Transverse colon (tissue), 4 donors: ENCODE results near the gene OAT. TPM values are rescaled to one million over a fixed set of nuclear protein-coding genes. Genes with fewer than 3 reads are reported as not detected.
A peak's percentile ranks its signal among the peaks of the same experiment; 100 is the strongest.

Experiments
- DNase-seq: peaks from one replicate; pipeline ENCODE4 v3.0.0-alpha.2; 2019
- H3K27ac ChIP-seq, 4 donors: fragments of 200-600 bp; sonication (generic); 2 replicates each; pipeline ENCODE4 v1.5.1; 2016 to 2018; ENCODE audit warnings: inconsistent platforms in 4 of 4
- H3K27me3 ChIP-seq: fragments of 200-600 bp; sonication (generic); 2 replicates; pipeline ENCODE4 v1.5.1; 2017; ENCODE audit warnings: inconsistent platforms
- H3K36me3 ChIP-seq, 4 donors: fragments of 200-600 bp; sonication (generic); 2 replicates each; pipeline ENCODE4 v1.5.1; 2017 to 2019; ENCODE audit warnings: inconsistent platforms in 4 of 4
- H3K4me1 ChIP-seq, 4 donors: fragments of 200-600 bp; sonication (generic); 2 replicates each; pipeline ENCODE4 v1.5.1; 2017 to 2020; ENCODE audit warnings: inconsistent platforms in 4 of 4
- H3K4me3 ChIP-seq, 4 donors: fragments of 200-600 bp; sonication (generic); 1 replicate in 1 of 4; 2 replicates in 3 of 4; pipeline versions ENCODE4 v1.5.1 to v1.6.1; 2017 to 2019; ENCODE audit warnings: inconsistent platforms in 4 of 4
- H3K9me3 ChIP-seq, 2 donors: fragments of 200-600 bp; sonication (generic); 2 replicates each; pipeline ENCODE4 v1.5.1; 2017 to 2019; ENCODE audit warnings: inconsistent platforms in 2 of 2
- EP300 ChIP-seq: sonication (generic); formaldehyde crosslinking; IDR thresholded peaks from one replicate; pipeline ENCODE4 v1.6.1; 2017; ENCODE audit warnings: antibody characterized with exemption, low read depth
- POLR2A ChIP-seq: fragments of 450-650 bp; IDR thresholded peaks from one replicate; pipeline ENCODE4 v1.6.1; 2016; ENCODE audit warnings: antibody characterized with exemption, mild to moderate bottlenecking, moderate library complexity
- POLR2AphosphoS5 ChIP-seq, 3 donors: sonication (generic); formaldehyde crosslinking; IDR thresholded peaks; one replicate each; pipeline ENCODE4 v1.6.1; 2016; ENCODE audit warnings: antibody characterized with exemption in 3 of 3
- WGBS, 2 donors: methylation state at CpG; one replicate each; pipeline ENCODE4 v1.1.5; 2018; ENCODE audit warnings: low coverage in 1 of 2; 5-methylcytosine and 5-hydroxymethylcytosine counted together
- in situ Hi-C, 4 donors: fragments of 200-750 bp; cut with MboI; loops; one replicate each; pipeline versions ENCODE4 v1.15.0 to v1.15.1; 2017; ENCODE audit warnings: low sequenced_read_pairs in 3 of 4, low pct_ligation_motif_present in 1 of 4, low pct_unique_long_range_greater_than_20kb in 1 of 4
- intact Hi-C: fragments of 100-400 bp; cut with DNase I; formaldehyde crosslinking; loops from one replicate; pipeline ENCODE4 v1.15.1; 2023; ENCODE audit warnings: low total_unique reads
- total RNA-seq, 4 donors: library from RNA; depleted of rRNA; stranded (reverse); fragments of >200 nt; gene quantifications; one replicate each; pipeline ENCODE4 v1.1.0, GENCODE V29; 2016
- TF ChIP-seq, protein P1 (sequence below), 5 experiments: fragments of 200-600 bp in 3 of 5; fragments of 450-650 bp in 2 of 5; sonication (generic) in 3 of 5; IDR thresholded peaks; 1 replicate in 2 of 5; 2 replicates in 3 of 5; pipeline ENCODE4 v1.5.1; 2016 to 2017; ENCODE audit warnings: antibody characterized with exemption in 5 of 5, inconsistent platforms in 3 of 5, mild to moderate bottlenecking in 2 of 5, moderate library complexity in 1 of 5

The OAT gene
- total RNA-seq, 4 donors from 2014 or later, result 22.1 to 89.3 (median 60.9) TPM

DNA sequence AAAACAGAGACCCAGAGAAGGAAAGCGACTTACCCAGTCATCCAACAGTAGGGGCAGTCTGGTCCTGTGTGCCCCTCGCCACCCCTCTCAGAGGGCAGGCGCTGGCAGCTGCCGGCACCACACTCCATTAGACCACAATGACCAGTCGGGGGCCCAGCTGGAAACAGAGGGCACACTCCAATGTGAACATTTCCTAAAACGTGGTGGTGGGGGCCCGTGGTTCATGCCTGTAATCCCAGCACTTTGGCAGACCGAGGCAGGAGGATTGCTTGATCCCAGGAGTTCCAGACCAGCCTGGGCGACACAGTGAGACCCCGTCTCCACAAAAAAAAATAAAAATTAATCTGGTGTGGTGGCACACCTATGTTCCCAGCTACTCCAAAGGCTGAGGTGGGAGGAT, 912 bp upstream of the OAT start:
- intact Hi-C loops (no loop called here), in situ Hi-C loops (no loop called here)
- 93 to 100% methylated on average over 1 to 10 of the region's 10 CpGs for WGBS, 2 donors
- Histone ChIP-seq H3K9me3 (no peaks in the 10 kb centered on the region), H3K4me3 (no peak overlapping the region), H3K27me3 (peaks cover 8% of the 10 kb centered on the region), H3K4me1 (peaks cover 0 to 40% (median 26%) of the 10 kb centered on the region in 4 donors), H3K36me3 (no peaks in the 10 kb centered on the region), H3K27ac (no peak overlapping the region)
- DNase-seq, result no peak
- TF ChIP-seq, protein P1, sequence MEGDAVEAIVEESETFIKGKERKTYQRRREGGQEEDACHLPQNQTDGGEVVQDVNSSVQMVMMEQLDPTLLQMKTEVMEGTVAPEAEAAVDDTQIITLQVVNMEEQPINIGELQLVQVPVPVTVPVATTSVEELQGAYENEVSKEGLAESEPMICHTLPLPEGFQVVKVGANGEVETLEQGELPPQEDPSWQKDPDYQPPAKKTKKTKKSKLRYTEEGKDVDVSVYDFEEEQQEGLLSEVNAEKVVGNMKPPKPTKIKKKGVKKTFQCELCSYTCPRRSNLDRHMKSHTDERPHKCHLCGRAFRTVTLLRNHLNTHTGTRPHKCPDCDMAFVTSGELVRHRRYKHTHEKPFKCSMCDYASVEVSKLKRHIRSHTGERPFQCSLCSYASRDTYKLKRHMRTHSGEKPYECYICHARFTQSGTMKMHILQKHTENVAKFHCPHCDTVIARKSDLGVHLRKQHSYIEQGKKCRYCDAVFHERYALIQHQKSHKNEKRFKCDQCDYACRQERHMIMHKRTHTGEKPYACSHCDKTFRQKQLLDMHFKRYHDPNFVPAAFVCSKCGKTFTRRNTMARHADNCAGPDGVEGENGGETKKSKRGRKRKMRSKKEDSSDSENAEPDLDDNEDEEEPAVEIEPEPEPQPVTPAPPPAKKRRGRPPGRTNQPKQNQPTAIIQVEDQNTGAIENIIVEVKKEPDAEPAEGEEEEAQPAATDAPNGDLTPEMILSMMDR (IDR thresholded peaks at IDR 0.05), result no peak
- no peak for TF ChIP-seq POLR2A
- no peak for TF ChIP-seq POLR2AphosphoS5 (IDR thresholded peaks at IDR 0.05)
- TF ChIP-seq EP300, result no peak

DNA sequence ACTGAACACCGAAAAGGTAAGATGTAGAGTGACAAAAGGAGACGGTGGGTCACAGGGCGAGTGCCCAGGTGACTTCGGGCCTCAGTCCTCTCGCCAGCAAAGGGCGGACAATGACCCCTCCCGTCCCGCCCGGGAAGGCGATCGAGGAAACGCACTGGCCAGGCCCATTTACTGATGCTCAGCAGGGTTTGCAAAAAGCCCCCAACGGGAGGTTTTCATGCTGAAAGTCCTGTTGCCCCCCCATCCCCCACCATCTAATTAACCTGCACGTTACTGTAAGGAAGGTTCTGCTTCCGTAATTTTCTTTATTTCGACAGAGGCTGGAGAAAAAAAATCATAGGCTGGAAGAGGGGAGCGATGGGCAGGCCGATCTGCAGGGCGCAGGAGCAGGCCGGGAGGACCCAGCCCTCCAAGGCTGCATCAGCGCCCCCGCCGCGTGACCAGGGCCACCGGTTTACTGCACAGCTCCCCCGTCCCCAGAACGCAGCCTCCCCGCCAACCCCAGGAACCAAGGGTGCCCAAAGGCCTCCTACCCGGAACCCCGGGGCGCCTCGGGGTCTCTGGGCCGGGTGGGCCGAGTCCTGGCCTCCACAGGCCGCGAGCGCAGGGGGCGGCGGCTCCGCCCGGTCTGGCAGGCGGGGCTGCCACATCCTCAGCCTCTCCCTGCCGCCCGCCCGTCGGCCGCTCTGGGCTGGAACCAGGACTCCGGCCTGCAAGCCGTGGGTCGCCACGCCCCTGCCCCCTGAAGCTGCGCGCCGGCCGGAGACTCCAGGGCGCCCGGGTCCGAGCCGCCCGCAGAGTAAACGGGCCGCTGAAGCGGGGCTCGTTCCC, 613 bp downstream of the OAT start:
- Histone ChIP-seq H3K36me3 (no peaks in the 10 kb centered on the region), H3K27me3 (no peaks in the 10 kb centered on the region), H3K9me3 (no peaks in the 10 kb centered on the region), H3K27ac (peak overlapping the region; percentile 95 to 97 (median 95)), H3K4me3 (peak overlapping the region; percentile 76 to 90 (median 82)), H3K4me1 (peaks cover 0 to 46% (median 33%) of the 10 kb centered on the region in 4 donors)
- TF ChIP-seq EP300 (no peak), POLR2AphosphoS5 (IDR thresholded peaks at IDR 0.05) (no peak), POLR2A (no peak)
- TF ChIP-seq, protein P1 (IDR thresholded peaks at IDR 0.05), result no peak
- peak; percentile 52 for DNase-seq
- WGBS, 2 donors, result 8% methylated on average over 44 of the region's 64 CpGs; no CpG with 5 or more reads in 1 of the 2 donors
- intact Hi-C loops, result no loop called here
- in situ Hi-C loops, result no loop called here

DNA sequence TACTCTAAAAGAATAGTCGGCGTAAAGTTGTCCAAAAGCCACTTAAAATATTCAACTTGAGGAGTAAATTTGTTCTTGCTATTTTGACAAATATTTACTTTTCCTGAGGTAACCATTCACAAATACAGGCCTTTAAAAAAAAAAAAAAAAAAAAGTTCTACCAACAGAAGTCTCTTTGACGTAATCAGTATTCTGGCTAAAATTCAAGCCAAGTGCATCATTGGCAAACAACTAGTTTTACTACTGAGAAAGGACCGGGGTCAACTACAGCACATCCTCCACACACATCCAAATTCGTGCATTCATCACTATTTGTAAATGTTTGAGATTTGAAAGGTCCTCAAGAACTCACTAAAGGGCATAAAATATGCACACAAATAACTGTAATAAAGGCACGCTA, 2.0 kb downstream of the OAT start:
- TF ChIP-seq POLR2AphosphoS5 (IDR thresholded peaks at IDR 0.05) (peak in 1 of 3 donors; percentile 8), POLR2A (no peak)
- 36 to 42% methylated on average over 6 of the region's 6 CpGs for WGBS, 2 donors
- no peaks in the 10 kb centered on the region for H3K27me3 ChIP-seq
- in situ Hi-C loops (no loop called here), intact Hi-C loops (no loop called here)
- no peak for DNase-seq
- peak overlapping the region; percentile 31 to 97 (median 95) for H3K27ac ChIP-seq
- H3K4me1 ChIP-seq, result peaks cover 0 to 46% (median 33%) of the 10 kb centered on the region in 4 donors
- no peaks in the 10 kb centered on the region for H3K36me3 ChIP-seq
- H3K9me3 ChIP-seq, result no peaks in the 10 kb centered on the region
- H3K4me3 ChIP-seq, result no peak overlapping the region

DNA sequence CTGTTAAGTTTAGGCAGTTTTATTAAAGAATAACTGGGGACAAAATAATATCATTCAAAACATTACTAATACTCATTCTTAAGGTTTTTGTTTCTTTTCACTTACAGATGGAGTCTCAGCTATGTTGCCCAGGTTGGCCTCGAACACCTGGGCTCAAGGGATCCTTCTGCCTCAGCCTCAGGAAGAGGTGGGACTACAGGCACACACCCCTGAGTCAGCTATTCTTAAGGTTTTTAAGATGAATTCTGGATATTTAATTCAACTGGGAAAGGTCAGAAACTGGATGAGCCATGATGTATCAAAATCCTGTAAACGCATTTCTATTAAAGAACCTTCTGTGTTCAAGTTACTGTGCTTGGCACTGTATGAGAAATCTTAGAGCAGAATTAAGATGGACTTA, 3.5 kb downstream of the OAT start:
- Histone ChIP-seq H3K4me3 (no peak overlapping the region), H3K4me1 (peaks cover 0 to 42% (median 31%) of the 10 kb centered on the region in 4 donors), H3K27ac (peak overlapping the region in 3 of 4 donors; percentile 31 to 53 (median 50)), H3K36me3 (peaks cover 0 to 4% (median 0%) of the 10 kb centered on the region in 4 donors), H3K9me3 (no peaks in the 10 kb centered on the region), H3K27me3 (no peaks in the 10 kb centered on the region)
- DNase-seq, result no peak
- in situ Hi-C loops (no loop called here), intact Hi-C loops (no loop called here)
- TF ChIP-seq EP300, result no peak
- TF ChIP-seq, protein P1 (IDR thresholded peaks at IDR 0.05), result no peak
- no peak for TF ChIP-seq POLR2A
- no peak for TF ChIP-seq POLR2AphosphoS5 (IDR thresholded peaks at IDR 0.05)
- 50 to 85% methylated on average over 1 to 2 of the region's 2 CpGs for WGBS, 2 donors
